B cell (primary cell): ENCODE data around the gene NIN. TPM values are rescaled to one million over a fixed set of nuclear protein-coding genes. Genes with fewer than 3 reads are reported as not detected.

Source experiments
- ATAC-seq: fragments of 200-7000 bp; cut with Tn5 transposase; one replicate; pipeline ENCODE4 v1.10.0; 2021; ENCODE audit warnings: low read depth, mild to moderate bottlenecking, moderate number of reproducible peaks, moderate library complexity
- CTCF ChIA-PET: fragments of 350-600 bp; sonication (Branson Sonifier 250); formaldehyde crosslinking; loops from one replicate; lab custom pipeline; 2021; ENCODE audit warnings: antibody characterized with exemption, inconsistent platforms; lab: Charles Lee
- POLR2A ChIA-PET: fragments of 350-600 bp; sonication (Branson Sonifier 250); formaldehyde crosslinking; loops from one replicate; lab custom pipeline; 2021; ENCODE audit warnings: antibody characterized with exemption; lab: Charles Lee
- DNase-seq: peaks from one replicate; pipeline ENCODE4 v3.0.0; 2013
- H2AFZ ChIP-seq: 2 replicates; pipeline ENCODE4 v1.6.1; 2012; ENCODE audit warnings: mild to moderate bottlenecking, low read depth, low read length; ENCODE audit not compliant: insufficient read depth, poor library complexity, severe bottlenecking
- H3K27ac ChIP-seq, 2 donors: 1 replicate in 1 of 2; 2 replicates in 1 of 2; pipeline ENCODE4 v1.5.1; 2012 to 2013; ENCODE audit warnings: low read length in 2 of 2, mild to moderate bottlenecking in 2 of 2, moderate library complexity in 1 of 2
- H3K27me3 ChIP-seq, 4 experiments: fragments of 200-600 bp in 1 of 4; sonication (generic) in 1 of 4; replicated peaks in 1 of 4; 1 replicate in 2 of 4; 2 replicates in 2 of 4; pipeline versions ENCODE4 v1.6.1 to v1.7.0; 2013 to 2016; ENCODE audit warnings: low read length in 3 of 4, mild to moderate bottlenecking in 2 of 4, mixed read lengths in 1 of 4, moderate library complexity in 1 of 4; ENCODE audit not compliant: insufficient read depth in 4 of 4, control insufficient read depth in 3 of 4; ENCODE audit errors: control extremely low read depth in 1 of 4
- H3K36me3 ChIP-seq, 2 experiments: replicated peaks in 1 of 2; 1 replicate in 1 of 2; 2 replicates in 1 of 2; pipeline versions ENCODE4 v1.6.1 to v1.7.1; 2013; ENCODE audit warnings: low read length in 1 of 2; ENCODE audit not compliant: insufficient read depth in 2 of 2, control insufficient read depth in 1 of 2; ENCODE audit errors: control extremely low read depth in 1 of 2, extremely low read depth in 1 of 2
- H3K4me1 ChIP-seq, 2 donors: fragments of 200-600 bp in 1 of 2; sonication (generic) in 1 of 2; 1 replicate in 1 of 2; 2 replicates in 1 of 2; pipeline versions ENCODE4 v1.5.1 to v1.6.1; 2013 to 2017; ENCODE audit warnings: low read length in 2 of 2; ENCODE audit not compliant: control insufficient read depth in 2 of 2, insufficient read depth in 2 of 2
- H3K4me2 ChIP-seq: replicated peaks from 2 replicates; pipeline ENCODE3; 2012; ENCODE audit warnings: mild to moderate bottlenecking, low read depth, low read length; ENCODE audit not compliant: poor library complexity, severe bottlenecking
- H3K4me3 ChIP-seq, 5 experiments: fragments of 200-600 bp in 1 of 5; sonication (generic) in 1 of 5; 1 replicate in 3 of 5; 2 replicates in 2 of 5; pipeline versions ENCODE4 v1.5.1 to v1.7.0; 2011 to 2016; ENCODE audit warnings: low read length in 4 of 5, mild to moderate bottlenecking in 4 of 5, low read depth in 2 of 5, control low read depth in 1 of 5, moderate library complexity in 1 of 5; ENCODE audit not compliant: insufficient read depth in 1 of 5; ENCODE audit errors: control extremely low read depth in 1 of 5, extremely low read depth in 1 of 5
- H3K79me2 ChIP-seq: fragments of 200-600 bp; sonication (generic); one replicate; pipeline ENCODE4 v1.6.0; 2016; ENCODE audit warnings: low read length; ENCODE audit not compliant: control insufficient read depth, insufficient read depth
- H3K9ac ChIP-seq: fragments of 200-600 bp; sonication (generic); 2 replicates; pipeline ENCODE4 v1.6.1; 2017; ENCODE audit warnings: mild to moderate bottlenecking, low read length, moderate library complexity
- H3K9me3 ChIP-seq, 3 donors: one replicate each; pipeline versions ENCODE4 v1.6.1 to v1.7.1; 2013; ENCODE audit warnings: low read length in 2 of 3; ENCODE audit not compliant: control insufficient read depth in 2 of 3, insufficient read depth in 1 of 3; ENCODE audit errors: control extremely low read depth in 1 of 3
- H4K20me1 ChIP-seq: 2 replicates; pipeline ENCODE4 v1.6.0; 2012; ENCODE audit warnings: mild to moderate bottlenecking, low read length; ENCODE audit not compliant: insufficient read depth, control insufficient read depth, poor library complexity, severe bottlenecking
- H3K27ac Mint-ChIP-seq: one replicate; pipeline ENCODE4 v1.8.0; 2021; ENCODE audit warnings: mixed read lengths
- H3K27me3 Mint-ChIP-seq: one replicate; pipeline ENCODE4 v1.8.0; 2021; ENCODE audit warnings: mixed read lengths
- H3K4me1 Mint-ChIP-seq: one replicate; pipeline ENCODE4 v1.8.0; 2021; ENCODE audit warnings: mixed read lengths
- H3K4me3 Mint-ChIP-seq: one replicate; pipeline ENCODE4 v1.8.0; 2021; ENCODE audit warnings: mixed read lengths
- H3K9me3 Mint-ChIP-seq: one replicate; pipeline ENCODE4 v1.8.0; 2022; ENCODE audit warnings: mixed read lengths; ENCODE audit not compliant: insufficient read depth
- EZH2 ChIP-seq: IDR thresholded peaks from 2 replicates; pipeline ENCODE4 v1.6.1; 2012; ENCODE audit warnings: borderline replicate concordance, low read depth, mild to moderate bottlenecking, moderate library complexity, low read length; ENCODE audit not compliant: insufficient read depth, poor library complexity, severe bottlenecking
- WGBS: methylation state at CpG from one replicate; pipeline ENCODE4 v1.1.5; 2013; ENCODE audit warnings: missing lambda C conversion rate; ENCODE audit not compliant: insufficient coverage; 5-methylcytosine and 5-hydroxymethylcytosine counted together
- intact Hi-C: fragments of 100-400 bp; cut with micrococcal nuclease; formaldehyde crosslinking; loops from one replicate; pipeline ENCODE4 v1.10.0; 2022
- polyA plus RNA-seq: library from polyadenylated mRNA; depleted of rRNA; stranded (reverse); fragments of >200 nt; gene quantifications from 2 replicates; pipeline ENCODE4 v1.2.3, GENCODE V29; 2012
- total RNA-seq, 2 donors: library from RNA; stranded (reverse); fragments of 120-200 nt in 1 of 2; gene quantifications; 1 replicate in 1 of 2; 2 replicates in 1 of 2; pipeline versions ENCODE4 v1.2.3 to v1.2.4, GENCODE V29; 2013 to 2022
- TF ChIP-seq, protein P1 (sequence below): fragments of 200-600 bp; IDR thresholded peaks from one replicate; pipeline ENCODE4 v1.8.0; 2022; ENCODE audit warnings: antibody characterized with exemption, mild to moderate bottlenecking

Gene NIN
- total and polyA plus RNA-seq, 2 donors (not counting 1 experiment from before 2014, with no cell fraction given) = 25.4 to 219 TPM

- intact Hi-C loops = loop anchor here (1.0 to 5.0 kb wide), 3 partner anchors 8 to 70 kb away; no protein-coding TSS in a partner anchor
- peak overlapping the region; percentile 61 for H3K4me3 Mint-ChIP-seq
- H3K9me3 ChIP-seq = no peaks in the 10 kb centered on the region
- H3K27me3 ChIP-seq = no peaks in the 10 kb centered on the region
- peaks cover 0 to 22% of the 10 kb centered on the region in 2 experiments for H3K36me3 ChIP-seq
- DNase-seq = no peak
- H3K9me3 Mint-ChIP-seq = no peaks in the 10 kb centered on the region
- POLR2A ChIA-PET = interaction anchor here (0.7 to 4.4 kb wide), 3 partner anchors 40 to 231 kb away, joined by 3 to 16 read pairs (median 10); partner anchors contain the start of gene NIN
- H3K79me2 ChIP-seq = peaks cover 46% of the 10 kb centered on the region
- peak overlapping the region; percentile 73 for H3K27ac Mint-ChIP-seq
- H3K4me3 ChIP-seq = no peak overlapping the region
- peak overlapping the region; percentile 72 for H3K4me2 ChIP-seq
- H4K20me1 ChIP-seq = no peaks in the 10 kb centered on the region
- peak overlapping the region; percentile 15 for H3K9ac ChIP-seq
- no peak overlapping the region for H2AFZ ChIP-seq
- peak overlapping the region; percentile 42 to 91 for H3K27ac ChIP-seq
- H3K27me3 Mint-ChIP-seq = no peaks in the 10 kb centered on the region
- TF ChIP-seq, protein P1, sequence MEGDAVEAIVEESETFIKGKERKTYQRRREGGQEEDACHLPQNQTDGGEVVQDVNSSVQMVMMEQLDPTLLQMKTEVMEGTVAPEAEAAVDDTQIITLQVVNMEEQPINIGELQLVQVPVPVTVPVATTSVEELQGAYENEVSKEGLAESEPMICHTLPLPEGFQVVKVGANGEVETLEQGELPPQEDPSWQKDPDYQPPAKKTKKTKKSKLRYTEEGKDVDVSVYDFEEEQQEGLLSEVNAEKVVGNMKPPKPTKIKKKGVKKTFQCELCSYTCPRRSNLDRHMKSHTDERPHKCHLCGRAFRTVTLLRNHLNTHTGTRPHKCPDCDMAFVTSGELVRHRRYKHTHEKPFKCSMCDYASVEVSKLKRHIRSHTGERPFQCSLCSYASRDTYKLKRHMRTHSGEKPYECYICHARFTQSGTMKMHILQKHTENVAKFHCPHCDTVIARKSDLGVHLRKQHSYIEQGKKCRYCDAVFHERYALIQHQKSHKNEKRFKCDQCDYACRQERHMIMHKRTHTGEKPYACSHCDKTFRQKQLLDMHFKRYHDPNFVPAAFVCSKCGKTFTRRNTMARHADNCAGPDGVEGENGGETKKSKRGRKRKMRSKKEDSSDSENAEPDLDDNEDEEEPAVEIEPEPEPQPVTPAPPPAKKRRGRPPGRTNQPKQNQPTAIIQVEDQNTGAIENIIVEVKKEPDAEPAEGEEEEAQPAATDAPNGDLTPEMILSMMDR = no peak
- TF ChIP-seq EZH2 = no peak
- peaks cover 96% of the 10 kb centered on the region for H3K4me1 Mint-ChIP-seq
- peaks cover 96 to 99% of the 10 kb centered on the region in 2 donors for H3K4me1 ChIP-seq
- no peak for ATAC-seq
- CTCF ChIA-PET = interaction anchor here (0.6 to 16.8 kb wide), 6 partner anchors 16 to 448 kb away, joined by 3 to 178 read pairs (median 6); partner anchors contain the start of gene NIN
- 20% methylated on average over 1 of the region's 2 CpGs for WGBS
Measured at GRCh38 chr14:50790589-50790988, 40.4 kb downstream of the NIN start.

GRCh38 chr14:50786751-50787464, 44.1 kb downstream of the NIN start:
- WGBS = no CpG with 5 or more reads among the region's 3 CpGs
- intact Hi-C loops = no loop called here
- H2AFZ ChIP-seq = no peak overlapping the region
- Mint-ChIP-seq H3K4me1 (peaks cover 76% of the 10 kb centered on the region), H3K4me3 (peak overlapping the region; percentile 9), H3K27ac (peak overlapping the region; percentile 61), H3K9me3 (no peaks in the 10 kb centered on the region), H3K27me3 (no peaks in the 10 kb centered on the region)
- peak overlapping the region in 1 of 2 donors; percentile 43 for H3K27ac ChIP-seq
- H3K9ac ChIP-seq = no peak overlapping the region
- no peaks in the 10 kb centered on the region for H3K27me3 ChIP-seq
- no peak for TF ChIP-seq EZH2
- TF ChIP-seq, protein P1 = no peak
- no peak for ATAC-seq
- no peaks in the 10 kb centered on the region for H4K20me1 ChIP-seq
- H3K4me3 ChIP-seq = no peak overlapping the region
- H3K9me3 ChIP-seq = no peaks in the 10 kb centered on the region
- peaks cover 0 to 22% of the 10 kb centered on the region in 2 experiments for H3K36me3 ChIP-seq
- peak overlapping the region; percentile 1 for H3K4me2 ChIP-seq
- H3K79me2 ChIP-seq = peaks cover 41% of the 10 kb centered on the region
- peaks cover 75 to 78% of the 10 kb centered on the region in 2 donors for H3K4me1 ChIP-seq
- DNase-seq = no peak
- ChIA-PET POLR2A (no interaction called here), CTCF (interaction anchor here (1.2 to 16.8 kb wide), 3 partner anchors 13 to 75 kb away, joined by 3 to 178 read pairs (median 165); no protein-coding TSS in a partner anchor)
